ENCODE results near the gene PDCD2.
A peak's percentile ranks its signal among the peaks of the same experiment; 100 is the strongest.

The PDCD2 gene

DNA sequence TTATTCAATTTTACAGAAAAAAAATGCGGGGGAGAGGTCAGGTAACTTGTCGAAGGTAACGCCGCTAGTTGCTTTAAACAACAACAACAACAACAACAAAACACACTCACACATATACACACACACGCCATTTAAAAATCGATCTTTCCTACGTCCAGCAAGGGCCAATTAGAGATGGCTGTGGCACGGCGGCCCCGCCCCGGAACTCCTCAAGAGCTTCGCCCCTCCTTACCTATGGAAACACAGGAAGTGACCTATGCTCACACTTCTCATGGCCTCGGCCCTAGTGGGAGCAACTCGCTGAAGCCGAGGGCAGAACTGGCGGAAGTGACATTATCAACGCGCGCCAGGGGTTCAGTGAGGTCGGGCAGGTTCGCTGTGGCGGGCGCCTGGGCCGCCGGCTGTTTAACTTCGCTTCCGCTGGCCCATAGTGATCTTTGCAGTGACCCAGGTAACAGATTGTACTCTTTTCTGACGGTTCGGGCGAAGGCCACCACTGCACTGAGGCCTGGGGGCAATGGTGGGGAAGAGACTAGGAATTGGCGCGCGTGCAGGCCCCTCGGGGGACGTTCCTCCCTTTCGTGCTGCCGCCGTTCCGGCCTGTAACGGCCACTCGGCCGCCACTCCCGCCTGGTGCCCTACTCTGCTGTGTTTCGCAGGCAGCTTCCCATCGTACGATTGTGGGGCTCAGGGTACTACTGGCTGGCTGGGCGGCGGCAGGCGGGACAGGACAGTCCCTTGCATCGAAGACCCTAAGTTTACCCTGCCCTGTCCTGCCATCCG is 30.2 kb downstream of the PDCD2 start, which contains the start of gene TBP (continued):
- TF ChIP-seq ZNF112 (tag by site-specific recombination; IDR thresholded peaks at IDR 0.05) (no peak), BCL11A (tag by site-specific recombination; IDR thresholded peaks at IDR 0.05; ENCODE audit: low read depth) (0 out of 2 replicates have a peak, but pooled peaks have one; percentile 47), OVOL3 (tag by site-specific recombination; IDR thresholded peaks at IDR 0.05) (no peak), WT1 (tag by site-specific recombination; IDR thresholded peaks at IDR 0.05) (no peak), ZFP3 (tag by site-specific recombination; IDR thresholded peaks at IDR 0.05; ENCODE audit: low read depth) (no peak), ZBTB1 (tag by site-specific recombination; IDR thresholded peaks at IDR 0.05) (no peak), KLF8 (tag by site-specific recombination; IDR thresholded peaks at IDR 0.05) (peak; percentile 70), SP7 (tag by site-specific recombination; IDR thresholded peaks at IDR 0.05) (peak; percentile 71; the same call in 1 of the 2 replicates), ZNF10 (tag by site-specific recombination; IDR thresholded peaks at IDR 0.05) (no peak), ZNF610 (tag by site-specific recombination; IDR thresholded peaks at IDR 0.05; ENCODE audit: borderline replicate concordance) (no peak), ZNF26 (tag by site-specific recombination; IDR thresholded peaks at IDR 0.05) (no peak), ZNF132 (tag by site-specific recombination; IDR thresholded peaks at IDR 0.05; ENCODE audit: borderline replicate concordance) (no peak), ZNF521 (tag by site-specific recombination; IDR thresholded peaks at IDR 0.05) (no peak), YY1 (tag by site-specific recombination; IDR thresholded peaks at IDR 0.05) (peak; percentile 89), ZNF488 (tag by site-specific recombination; IDR thresholded peaks at IDR 0.05) (no peak), ZFP41 (tag by site-specific recombination; IDR thresholded peaks at IDR 0.05; ENCODE audit: borderline replicate concordance) (no peak), ZNF544 (tag by site-specific recombination; IDR thresholded peaks at IDR 0.05) (no peak), ZBTB20 (tag by site-specific recombination; IDR thresholded peaks at IDR 0.05) (peak; percentile 49; the same call in 1 of the 2 replicates), PATZ1 (tag by site-specific recombination; IDR thresholded peaks at IDR 0.05) (no peak; the same call in 1 of the 2 replicates), ZNF274 (IDR thresholded peaks at IDR 0.05; ENCODE audit: low read length) (no peak), ZNF274 (tag by site-specific recombination; IDR thresholded peaks at IDR 0.05; ENCODE audit: borderline replicate concordance) (no peak), HOXC10 (CRISPR knock-in tag; IDR thresholded peaks at IDR 0.05) (0 out of 2 replicates have a peak, but pooled peaks have one; percentile 56), ZNF600 (tag by site-specific recombination; IDR thresholded peaks at IDR 0.05) (peak; percentile 88), ZNF239 (tag by site-specific recombination; IDR thresholded peaks at IDR 0.05) (no peak), ZNF514 (tag by site-specific recombination; IDR thresholded peaks at IDR 0.05) (no peak), KLF17 (tag by site-specific recombination; IDR thresholded peaks at IDR 0.05) (peak; percentile 74), MEIS1 (CRISPR knock-in tag; IDR thresholded peaks at IDR 0.05; ENCODE audit: borderline replicate concordance) (no peak), ZNF585B (tag by site-specific recombination; IDR thresholded peaks at IDR 0.05) (no peak)
- TF ChIP-seq, protein P1, sequence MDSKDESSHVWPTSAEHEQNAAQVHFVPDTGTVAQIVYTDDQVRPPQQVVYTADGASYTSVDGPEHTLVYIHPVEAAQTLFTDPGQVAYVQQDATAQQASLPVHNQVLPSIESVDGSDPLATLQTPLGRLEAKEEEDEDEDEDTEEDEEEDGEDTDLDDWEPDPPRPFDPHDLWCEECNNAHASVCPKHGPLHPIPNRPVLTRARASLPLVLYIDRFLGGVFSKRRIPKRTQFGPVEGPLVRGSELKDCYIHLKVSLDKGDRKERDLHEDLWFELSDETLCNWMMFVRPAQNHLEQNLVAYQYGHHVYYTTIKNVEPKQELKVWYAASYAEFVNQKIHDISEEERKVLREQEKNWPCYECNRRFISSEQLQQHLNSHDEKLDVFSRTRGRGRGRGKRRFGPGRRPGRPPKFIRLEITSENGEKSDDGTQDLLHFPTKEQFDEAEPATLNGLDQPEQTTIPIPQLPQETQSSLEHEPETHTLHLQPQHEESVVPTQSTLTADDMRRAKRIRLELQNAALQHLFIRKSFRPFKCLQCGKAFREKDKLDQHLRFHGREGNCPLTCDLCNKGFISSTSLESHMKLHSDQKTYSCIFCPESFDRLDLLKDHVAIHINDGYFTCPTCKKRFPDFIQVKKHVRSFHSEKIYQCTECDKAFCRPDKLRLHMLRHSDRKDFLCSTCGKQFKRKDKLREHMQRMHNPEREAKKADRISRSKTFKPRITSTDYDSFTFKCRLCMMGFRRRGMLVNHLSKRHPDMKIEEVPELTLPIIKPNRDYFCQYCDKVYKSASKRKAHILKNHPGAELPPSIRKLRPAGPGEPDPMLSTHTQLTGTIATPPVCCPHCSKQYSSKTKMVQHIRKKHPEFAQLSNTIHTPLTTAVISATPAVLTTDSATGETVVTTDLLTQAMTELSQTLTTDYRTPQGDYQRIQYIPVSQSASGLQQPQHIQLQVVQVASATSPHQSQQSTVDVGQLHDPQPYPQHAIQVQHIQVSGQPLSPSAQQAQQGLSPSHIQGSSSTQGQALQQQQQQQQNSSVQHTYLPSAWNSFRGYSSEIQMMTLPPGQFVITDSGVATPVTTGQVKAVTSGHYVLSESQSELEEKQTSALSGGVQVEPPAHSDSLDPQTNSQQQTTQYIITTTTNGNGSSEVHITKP (tag by site-specific recombination; IDR thresholded peaks at IDR 0.05): peak; percentile 81
- TF ChIP-seq, protein P2, sequence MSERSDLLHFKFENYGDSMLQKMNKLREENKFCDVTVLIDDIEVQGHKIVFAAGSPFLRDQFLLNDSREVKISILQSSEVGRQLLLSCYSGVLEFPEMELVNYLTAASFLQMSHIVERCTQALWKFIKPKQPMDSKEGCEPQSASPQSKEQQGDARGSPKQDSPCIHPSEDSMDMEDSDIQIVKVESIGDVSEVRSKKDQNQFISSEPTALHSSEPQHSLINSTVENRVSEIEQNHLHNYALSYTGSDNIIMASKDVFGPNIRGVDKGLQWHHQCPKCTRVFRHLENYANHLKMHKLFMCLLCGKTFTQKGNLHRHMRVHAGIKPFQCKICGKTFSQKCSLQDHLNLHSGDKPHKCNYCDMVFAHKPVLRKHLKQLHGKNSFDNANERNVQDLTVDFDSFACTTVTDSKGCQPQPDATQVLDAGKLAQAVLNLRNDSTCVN (tag by site-specific recombination; optimal IDR thresholded peaks at IDR 0.05): peak; percentile 57
